Umbilical cord (tissue), 2 donors: ENCODE data around the gene OPN5. TPM values are rescaled to one million over a fixed set of nuclear protein-coding genes. Genes with fewer than 3 reads are reported as not detected.

Experiments
- DNase-seq: peaks from one replicate; pipeline ENCODE4 v3.0.0-alpha.2; 2015; ENCODE audit warnings: low spot score
- total RNA-seq: library from RNA; depleted of rRNA; stranded (reverse); fragments of >200 nt; gene quantifications from one replicate; pipeline ENCODE4 v1.2.3, GENCODE V29; 2014; ENCODE audit warnings: low replicate concordance; ENCODE audit not compliant: insufficient read depth

OPN5 gene
- total RNA-seq, 1 donor from 2014 or later = 2.9 TPM

DNA sequence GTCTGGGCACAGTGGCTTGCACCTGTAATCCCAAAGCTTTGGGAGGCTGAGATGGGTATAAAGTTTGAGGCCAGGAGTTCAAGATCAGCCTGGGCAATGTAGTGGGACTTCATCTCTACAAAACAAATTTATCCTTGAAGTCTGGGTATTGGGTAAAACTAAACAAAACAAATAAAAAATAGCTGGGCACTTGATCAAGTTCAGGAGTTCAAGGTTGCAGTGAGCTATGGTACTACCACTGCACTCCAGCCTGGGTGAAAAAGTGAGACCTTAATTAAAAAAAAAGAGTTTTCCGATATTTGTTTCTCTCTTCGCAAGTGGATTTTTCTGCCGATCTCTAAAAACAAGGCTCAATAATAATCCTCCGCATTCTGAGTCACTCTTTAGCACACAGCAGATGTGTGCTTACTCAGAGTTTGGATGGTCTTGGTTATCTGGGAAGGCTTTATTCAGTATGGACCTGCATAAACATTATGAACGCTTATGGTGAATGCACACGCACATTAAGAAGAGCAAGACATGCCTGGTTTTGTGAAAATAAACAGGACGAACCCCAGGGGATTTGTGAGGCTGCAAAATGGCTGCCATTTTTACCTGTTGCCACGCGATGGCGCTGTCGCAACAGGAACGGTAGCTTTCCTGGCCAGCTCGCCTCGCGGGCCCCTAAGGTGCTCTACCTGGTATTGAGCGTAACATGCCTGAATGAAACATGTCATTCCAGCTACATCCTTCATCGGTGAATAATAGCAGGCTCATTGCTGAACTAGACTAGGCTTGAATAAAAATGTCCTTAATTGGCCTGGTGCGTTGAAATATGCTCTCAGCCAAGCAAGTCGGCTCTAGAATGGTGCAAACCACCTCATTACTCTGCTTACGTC, 6.0 kb downstream of the OPN5 start:
- DNase-seq = peak; percentile 94

DNA sequence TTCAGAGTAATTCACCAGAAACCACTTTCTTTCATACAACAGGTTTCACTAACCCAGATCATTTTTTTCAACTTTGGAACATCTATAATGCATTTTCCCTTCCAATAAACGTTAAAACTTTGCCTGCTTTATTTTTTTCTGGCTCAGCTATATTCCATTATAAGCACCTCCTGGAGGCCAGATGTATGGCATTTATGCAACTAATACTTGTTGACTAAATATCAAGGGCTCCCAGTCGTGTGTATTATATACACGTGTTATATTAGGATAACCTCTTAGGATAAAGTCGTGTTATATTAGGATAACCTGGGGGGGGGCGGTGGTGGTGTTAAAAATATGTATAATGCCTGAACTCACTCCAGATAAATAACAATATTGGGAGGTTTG, 6.7 kb downstream of the OPN5 start:
- no peak for DNase-seq

DNA sequence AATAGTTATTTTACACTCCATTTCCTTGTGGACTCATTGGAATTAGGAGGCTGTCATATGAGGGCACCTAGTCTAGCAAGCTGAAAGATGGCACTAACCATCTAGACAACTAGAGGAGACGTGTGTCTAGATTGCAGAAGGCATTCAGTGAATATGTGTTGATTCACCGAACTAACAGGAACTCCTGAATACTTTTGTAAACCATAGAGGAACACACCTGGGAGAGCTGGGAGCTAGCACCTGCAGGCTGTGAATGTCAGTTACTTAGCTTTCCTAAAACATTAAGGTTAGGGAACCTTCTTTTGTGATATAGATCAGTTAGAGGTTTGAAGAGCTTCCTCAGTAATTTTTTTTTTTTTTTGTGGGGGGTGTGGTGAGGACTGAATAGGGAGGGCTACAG, 7.7 kb downstream of the OPN5 start:
- DNase-seq = no peak

DNA sequence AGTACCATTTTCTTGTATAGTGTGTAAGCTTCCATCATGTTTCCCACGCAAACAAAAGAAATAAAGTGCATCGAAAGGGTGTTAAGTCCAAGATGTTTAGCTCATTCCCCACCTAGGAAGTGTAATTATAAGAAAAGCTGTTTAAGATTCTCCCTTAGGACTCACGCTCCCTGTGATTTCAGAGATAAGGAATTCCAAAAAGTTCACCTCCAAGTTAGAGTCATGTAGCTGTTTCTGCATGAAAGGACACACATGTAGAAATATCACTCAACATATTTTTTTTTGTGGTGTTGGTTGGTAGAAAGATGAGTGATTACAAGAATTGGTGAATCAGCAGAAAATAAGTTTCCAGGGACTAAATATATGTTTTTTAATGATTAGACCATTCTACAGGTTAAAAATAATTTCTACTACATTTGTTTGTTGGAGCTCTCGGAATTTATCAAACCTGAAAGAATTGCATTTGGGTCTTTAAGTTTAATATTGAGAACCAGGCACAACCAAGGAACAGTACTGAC, 10.4 kb downstream of the OPN5 start:
- DNase-seq = no peak

DNA sequence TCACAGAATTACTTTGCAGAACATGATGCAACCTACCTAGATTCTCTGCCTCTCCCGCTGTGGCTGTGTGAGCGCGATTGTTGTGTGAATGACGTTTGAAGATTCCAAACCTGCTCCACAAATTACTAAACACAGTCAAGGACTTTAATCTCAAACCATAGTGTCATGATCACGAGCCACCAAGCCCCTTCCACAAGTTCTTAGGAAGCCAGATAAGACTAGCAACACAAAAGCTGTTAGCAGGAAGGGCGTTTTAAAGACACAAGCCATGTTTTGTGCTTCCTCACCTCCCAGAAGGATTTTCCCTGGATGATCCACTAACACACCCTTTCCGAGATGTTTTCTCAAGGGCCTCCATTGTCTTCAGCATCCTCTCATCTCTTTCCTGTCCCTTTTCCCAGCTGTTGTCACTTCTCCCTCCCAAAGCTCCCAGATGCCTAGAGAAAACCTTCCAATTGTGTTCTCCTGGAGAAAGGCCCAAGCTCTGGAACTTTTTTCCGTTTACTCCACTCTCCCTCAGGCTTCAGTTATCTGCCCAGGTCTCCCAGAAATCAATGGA, 12.8 kb downstream of the OPN5 start:
- no peak for DNase-seq

DNA sequence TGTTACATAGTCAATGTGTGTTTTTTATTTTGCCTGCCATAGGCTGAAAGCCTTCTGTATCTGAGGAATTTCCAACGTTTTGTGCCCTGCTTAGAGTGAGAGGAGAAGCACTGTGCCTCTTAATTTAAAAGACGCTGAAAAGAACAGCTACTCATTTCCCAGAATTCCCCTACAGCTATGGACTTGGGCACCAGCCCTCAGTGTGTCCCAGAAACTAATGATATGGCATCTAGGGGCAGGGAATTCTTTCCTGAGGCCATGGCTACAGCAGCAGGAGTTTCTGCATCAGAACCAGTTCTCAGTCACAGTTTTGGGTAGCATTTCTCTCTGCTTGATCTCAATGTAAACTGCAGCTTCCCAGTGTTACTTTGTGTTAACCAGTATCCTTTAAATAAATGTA, 20.2 kb downstream of the OPN5 start:
- no peak for DNase-seq

DNA sequence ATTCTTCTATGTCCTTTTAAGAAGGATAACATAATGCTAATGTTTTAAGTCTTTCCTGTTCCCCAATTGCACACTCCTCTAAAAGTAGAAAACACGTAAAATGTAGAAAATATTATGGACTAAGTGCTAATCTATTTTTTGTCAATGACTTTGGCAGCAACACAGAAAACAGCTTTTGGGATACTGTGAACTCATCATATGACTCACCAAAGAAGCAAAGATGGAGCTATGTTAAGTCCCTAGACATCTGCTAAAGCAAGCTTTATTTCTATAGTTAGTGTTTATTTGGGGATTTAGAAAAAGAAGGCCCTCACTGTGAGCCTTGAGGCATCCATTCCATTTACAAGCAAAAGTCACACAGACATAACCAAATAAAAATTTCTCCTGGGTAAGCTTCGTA, 23.0 kb downstream of the OPN5 start:
- DNase-seq = peak; percentile 91

DNA sequence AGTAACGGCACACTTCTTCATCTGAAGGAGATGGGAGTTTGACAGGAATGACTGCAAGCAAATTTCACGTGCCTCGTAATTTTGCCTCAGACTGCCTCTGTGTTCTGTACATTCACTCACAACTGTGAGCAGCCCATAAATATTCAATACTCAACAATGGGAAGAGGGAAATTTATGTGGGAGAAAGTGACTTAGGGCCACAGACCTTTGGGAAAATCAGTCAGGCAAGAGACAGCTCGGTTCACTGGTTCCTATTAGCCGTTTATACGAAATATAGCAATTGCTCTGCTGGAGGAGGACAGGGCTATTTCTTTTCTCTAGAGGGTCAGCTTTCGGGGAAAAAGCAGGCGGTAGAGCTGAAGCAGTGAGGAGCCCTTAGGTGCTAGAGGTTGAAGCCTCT, 28.0 kb downstream of the OPN5 start:
- no peak for DNase-seq

DNA sequence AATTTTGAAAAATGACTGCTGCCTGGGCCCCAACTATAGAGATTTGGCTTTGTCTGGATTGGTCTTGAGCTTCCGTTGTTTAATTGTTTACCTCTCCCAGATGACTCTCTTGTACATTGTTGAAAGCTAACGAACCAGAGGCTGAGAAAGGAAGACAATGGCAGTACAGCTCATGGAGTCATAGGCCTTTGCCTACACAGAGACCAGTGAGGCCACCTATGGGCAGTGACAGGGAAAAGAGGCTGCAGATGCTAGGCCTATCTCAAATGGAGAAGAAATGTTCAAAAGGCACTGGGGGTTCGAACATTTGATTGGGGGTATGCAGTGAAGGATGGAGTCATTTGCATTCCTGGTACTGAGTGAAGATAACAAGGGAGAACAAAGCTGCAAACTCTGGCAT, 29.1 kb downstream of the OPN5 start:
- DNase-seq = no peak

DNA sequence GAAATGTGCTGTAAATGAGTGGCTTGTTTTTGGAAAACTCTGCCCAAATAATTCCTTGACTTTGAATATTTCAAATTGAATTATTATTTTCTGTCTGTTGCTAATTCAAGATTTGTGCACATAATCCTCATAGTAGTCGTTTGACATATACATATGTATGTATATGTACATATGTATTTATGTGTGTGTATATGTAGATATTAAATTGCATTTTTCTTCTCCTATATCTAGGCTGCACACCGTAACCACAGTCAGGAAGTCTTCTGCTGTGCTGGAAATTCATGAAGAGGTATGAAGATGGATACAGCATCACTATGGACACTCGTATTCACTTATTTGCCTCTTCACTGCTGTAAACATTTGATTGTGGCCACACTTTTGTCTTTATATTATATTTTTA, 29.6 kb downstream of the OPN5 start:
- no peak for DNase-seq

DNA sequence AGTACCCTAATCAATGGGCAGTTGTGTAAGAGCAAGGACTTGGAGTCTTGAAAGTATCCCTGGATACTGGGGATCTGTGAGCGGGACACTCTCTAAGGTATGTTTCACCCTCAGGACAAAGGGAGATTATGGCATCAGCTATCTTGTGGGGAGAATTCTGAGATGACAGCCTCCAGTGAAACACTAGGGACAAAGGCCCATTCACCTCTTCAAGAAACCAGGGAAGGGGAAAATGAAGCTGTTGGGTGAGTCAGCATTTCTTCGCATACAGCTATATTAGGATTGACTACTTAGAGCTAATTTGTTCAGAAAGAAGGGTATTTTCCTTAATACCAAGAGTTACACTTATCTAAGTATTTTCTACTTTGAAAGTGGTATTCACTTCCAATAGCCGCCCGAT, 35.9 kb downstream of the OPN5 start:
- no peak for DNase-seq

DNA sequence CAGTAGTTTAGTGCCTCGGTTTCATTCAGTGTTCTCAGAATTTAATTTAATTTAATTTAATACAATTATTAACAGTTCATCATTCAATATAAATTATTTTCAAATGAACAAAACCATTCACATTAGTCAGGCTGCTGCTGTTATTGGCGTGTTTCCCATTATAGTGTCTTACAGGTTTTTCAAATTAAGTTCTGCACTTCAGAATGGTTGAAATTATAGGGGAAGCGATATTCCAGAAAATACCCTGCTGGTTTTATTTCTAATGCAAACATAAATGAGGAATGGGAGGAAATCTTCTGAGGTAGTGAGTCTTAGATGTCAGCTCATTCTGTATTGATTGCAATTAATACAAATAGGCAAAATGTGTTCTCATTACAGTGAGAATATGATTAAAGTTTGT, 37.6 kb downstream of the OPN5 start:
- DNase-seq = no peak

DNA sequence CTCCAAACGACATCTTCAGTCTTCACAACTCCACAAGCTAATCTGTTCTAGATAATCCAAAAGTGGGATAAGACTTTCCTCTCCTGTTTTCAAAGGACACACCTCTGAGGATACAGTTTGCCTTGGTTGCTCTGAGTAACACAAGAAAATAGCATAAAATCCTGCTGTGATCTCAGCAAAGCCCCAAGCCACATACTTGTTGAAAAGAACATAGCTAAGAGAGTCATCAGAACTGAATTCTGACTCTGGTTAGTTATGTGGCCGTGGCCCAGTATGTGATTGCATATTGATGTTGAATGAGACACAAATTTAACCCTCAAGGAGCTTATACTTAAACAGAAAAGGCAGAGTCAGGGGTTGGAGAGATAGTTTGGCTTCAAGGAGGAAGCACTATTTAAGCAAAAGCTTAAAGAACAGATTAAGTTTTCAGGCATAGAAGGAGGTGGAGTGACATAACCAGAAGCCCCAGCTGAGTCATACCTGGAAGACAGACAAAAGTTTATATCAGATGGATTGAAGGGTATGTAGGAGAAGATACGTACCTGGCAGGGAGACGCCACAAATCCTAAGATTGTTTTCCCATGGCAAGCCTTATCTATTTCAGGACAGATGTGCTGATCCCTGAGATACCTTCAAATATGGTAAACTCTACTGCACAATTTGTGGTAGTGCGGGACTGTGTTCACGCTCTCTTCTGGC, 41.2 kb downstream of the OPN5 start:
- DNase-seq = peak; percentile 23

DNA sequence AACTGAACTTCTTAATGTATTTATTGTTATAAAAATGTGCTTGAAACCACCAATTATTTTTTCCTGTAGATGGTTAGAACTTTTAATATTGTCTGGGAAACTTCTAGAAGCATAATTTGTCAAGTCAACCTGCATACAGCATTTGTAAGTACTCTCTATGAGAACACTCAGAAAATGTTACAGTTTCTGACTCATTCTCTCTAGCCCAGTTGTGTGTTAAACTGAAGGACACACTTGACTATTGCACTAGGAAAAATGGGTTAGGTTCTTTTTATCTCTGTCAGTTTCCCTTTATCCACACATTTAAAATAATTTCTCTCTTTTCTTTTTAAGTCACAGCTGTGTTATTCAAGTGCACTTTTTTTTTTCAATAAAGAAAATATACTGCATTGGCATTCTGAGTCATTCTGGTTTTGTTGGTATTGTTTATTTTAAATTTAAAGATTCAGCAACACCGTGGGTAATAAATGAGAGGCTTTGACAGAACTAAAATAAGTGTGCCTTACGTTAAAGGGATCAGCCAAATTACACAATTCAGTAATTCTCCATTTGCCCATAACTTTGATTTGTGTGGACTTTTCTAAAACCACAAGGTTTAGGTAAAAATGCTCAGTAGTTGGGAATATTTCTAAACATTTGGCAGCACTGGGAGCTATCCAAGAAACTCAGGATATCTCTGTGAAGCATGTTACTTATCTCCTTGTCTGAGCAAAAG, 50.7 kb downstream of the OPN5 start:
- DNase-seq = peak; percentile 75

DNA sequence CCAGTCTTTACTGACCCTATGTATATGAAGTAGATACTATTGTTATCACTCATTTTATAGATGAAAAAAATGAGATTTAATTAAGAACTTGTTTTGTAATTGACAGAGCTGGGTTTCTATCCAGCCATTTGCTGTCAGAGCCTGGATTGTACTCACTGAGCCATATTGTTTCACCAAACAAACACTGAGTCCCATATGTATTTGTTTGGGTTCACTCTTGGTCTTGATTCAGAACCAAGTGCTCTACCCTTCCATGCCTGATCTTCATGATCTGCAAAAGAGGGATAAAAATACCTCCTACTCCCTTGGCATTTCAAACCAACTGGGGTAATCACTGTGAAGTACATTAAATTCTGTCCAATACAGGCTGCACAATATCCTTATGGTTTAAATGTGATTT, 52.4 kb downstream of the OPN5 start:
- no peak for DNase-seq

DNA sequence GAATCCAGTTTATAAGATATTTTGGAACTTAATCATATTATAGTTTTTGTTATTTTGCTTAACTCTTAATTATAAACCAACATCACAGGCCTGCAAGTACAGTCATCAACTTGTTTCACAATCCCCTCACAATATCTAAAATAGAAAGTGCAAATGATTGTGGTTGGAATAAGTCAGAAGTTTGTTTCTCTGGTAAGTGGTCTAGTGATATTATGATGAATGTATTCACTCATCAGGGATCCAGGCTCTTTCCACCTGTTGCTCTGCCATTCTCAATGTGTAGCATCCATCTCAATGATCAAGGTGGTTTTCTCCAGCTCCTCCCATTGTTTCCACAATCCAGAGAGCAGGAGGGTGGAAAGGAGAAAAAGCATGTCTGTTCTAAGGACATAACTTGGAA, 54.2 kb downstream of the OPN5 start:
- no peak for DNase-seq

DNA sequence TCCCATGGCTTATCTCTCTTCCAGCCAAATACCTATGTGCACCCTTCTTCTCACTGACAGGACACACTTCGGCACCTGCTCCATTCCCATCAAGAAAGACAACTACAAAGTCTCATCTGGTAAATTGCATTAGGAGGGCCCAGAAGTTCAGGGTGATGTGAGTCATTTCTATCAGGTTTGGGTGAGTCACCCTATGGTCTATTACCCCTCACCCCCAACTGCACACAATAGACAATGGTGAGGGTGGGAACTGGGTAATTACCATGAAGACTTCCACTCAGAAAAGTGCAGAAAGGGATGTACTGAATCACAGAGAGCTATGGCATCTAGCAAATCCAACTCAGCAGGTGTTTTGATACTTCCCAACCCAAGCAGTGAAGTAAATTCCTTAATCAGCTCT, 54.8 kb downstream of the OPN5 start:
- no peak for DNase-seq

DNA sequence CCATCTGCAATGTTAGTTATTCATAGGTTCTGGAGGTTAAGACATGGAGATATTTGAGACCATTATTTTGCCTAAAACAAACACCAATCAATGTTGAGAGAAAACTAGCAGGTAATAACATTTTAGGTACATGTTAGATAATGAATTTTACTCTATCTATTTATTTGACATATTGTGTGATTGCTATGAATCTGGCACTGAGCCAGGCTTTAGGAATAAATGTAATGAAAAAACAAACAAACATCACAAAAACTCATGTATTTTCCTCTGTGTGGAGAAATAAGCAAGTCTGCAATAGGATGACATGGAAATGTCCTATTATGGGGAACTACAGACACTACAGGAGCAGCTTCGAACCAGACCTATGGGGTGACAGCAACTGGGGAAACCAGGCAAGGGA, 57.8 kb downstream of the OPN5 start:
- no peak for DNase-seq

DNA sequence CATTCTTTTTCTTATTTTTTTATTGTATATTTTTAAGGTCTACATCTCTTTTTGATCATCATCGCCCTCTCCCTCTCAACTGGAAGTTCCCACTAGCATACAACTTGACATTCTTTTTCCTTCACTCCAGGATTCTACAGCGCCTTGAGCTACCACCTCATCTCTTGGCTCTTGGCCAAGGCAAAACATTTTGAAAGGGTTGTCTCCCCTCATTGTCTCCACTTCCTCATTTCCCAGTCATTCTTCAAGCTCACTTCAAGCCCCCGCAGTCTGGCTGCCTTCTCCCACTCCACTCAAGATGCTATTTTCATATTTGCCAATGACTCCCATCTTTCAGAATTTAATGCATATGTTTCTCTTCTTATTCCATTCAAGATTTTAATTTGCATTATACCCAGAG, 63.0 kb downstream of the OPN5 start:
- DNase-seq = no peak

DNA sequence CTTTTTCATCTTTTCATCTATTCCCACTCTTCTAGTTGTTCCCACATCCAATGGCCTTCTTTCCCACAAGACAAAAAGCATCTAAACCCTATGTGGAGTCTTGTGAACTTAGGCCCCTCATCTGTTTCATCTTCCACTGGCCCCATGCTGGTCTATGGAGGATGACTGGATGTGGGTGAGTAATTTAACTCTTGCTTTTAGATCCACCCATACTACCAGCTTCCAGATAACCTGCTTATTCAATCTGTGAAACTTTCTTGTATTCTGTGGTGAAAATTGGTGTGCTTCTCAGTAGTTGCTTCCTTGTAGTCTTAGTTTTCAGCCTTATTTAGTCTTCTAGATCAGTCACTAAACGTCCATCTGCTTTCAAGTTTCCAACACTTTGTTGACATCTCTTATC, 64.9 kb downstream of the OPN5 start:
- DNase-seq = no peak

DNA sequence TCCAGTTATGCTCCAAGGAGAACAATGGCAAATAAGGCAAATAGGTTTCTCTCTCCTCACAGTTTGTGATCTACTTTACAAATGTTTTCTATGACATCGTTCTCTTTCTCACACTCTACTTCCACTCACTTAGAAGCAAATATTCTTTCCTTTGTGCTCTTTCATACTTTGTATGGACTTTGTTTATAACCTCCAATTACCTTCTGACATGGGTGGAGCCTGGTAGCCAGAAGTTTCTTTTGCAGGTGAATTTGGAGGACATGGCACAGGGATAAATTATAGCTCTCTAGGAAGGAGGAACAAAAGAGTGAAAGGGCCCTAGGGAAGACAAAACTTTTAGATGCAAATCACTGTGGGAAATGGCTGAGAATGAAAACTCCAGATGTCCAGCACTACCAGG, 69.3 kb downstream of the OPN5 start:
- DNase-seq = no peak

DNA sequence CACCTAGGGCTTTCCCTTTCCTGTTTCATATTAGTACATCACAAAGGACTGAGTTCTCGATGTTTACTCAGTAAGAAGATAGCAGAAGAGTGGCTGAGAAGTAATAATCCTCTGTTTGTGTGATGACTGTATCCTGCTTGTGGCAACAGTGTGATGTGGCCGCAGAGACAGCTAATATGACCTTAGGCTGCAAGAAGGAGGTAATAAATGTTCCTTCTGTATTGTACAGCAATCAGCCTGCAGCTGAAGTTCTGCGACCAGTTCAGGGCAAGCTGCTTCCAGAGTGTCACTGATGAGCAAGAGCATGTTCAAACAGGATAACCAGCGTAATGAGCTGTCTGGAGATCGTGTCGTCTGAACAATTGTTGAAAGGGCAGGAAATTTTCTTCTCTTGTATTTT, 70.9 kb downstream of the OPN5 start:
- DNase-seq = peak; percentile 31
